ENCODE data around the gene ATP11B.

ATP11B gene

GRCh38 chr3:182947888-182948287 lies 154.6 kb downstream of the ATP11B start:
- no peak overlapping the region for H3K4me3 ChIP-seq (ENCODE audit: low read length)
- no peak overlapping the region for H3K4me2 ChIP-seq (ENCODE audit: low read length)
- no peaks in the 10 kb centered on the region for H3K27me3 ChIP-seq (ENCODE audit: control insufficient read depth, insufficient read depth, low read length)
- no peak overlapping the region for H3K9ac ChIP-seq (ENCODE audit: low read depth, low read length)
- H3K4me1 ChIP-seq (ENCODE audit: control insufficient read depth, insufficient read depth, low read length), result no peaks in the 10 kb centered on the region
- peaks cover 33% of the 10 kb centered on the region for H3K36me3 ChIP-seq (ENCODE audit: insufficient read depth, low read length)
- no peaks in the 10 kb centered on the region for H3K9me3 ChIP-seq (replicated peaks; ENCODE audit: low read length)

GRCh38 chr3:182948305-182948704 lies 155.0 kb downstream of the ATP11B start:
- H3K27me3 ChIP-seq (ENCODE audit: control insufficient read depth, insufficient read depth, low read length), result no peaks in the 10 kb centered on the region
- no peaks in the 10 kb centered on the region for H3K4me1 ChIP-seq (ENCODE audit: control insufficient read depth, insufficient read depth, low read length)
- no peak overlapping the region for H3K4me2 ChIP-seq (ENCODE audit: low read length)
- H3K9ac ChIP-seq (ENCODE audit: low read depth, low read length), result no peak overlapping the region
- no peak overlapping the region for H3K4me3 ChIP-seq (ENCODE audit: low read length)
- peaks cover 34% of the 10 kb centered on the region for H3K36me3 ChIP-seq (ENCODE audit: insufficient read depth, low read length)
- H3K9me3 ChIP-seq (replicated peaks; ENCODE audit: low read length), result no peaks in the 10 kb centered on the region

GRCh38 chr3:182949688-182950087 lies 156.4 kb downstream of the ATP11B start:
- H3K4me1 ChIP-seq (ENCODE audit: control insufficient read depth, insufficient read depth, low read length), result no peaks in the 10 kb centered on the region
- H3K36me3 ChIP-seq (ENCODE audit: insufficient read depth, low read length), result peaks cover 34% of the 10 kb centered on the region
- no peak overlapping the region for H3K4me3 ChIP-seq (ENCODE audit: low read length)
- no peaks in the 10 kb centered on the region for H3K9me3 ChIP-seq (replicated peaks; ENCODE audit: low read length)
- no peak overlapping the region for H3K4me2 ChIP-seq (ENCODE audit: low read length)
- H3K9ac ChIP-seq (ENCODE audit: low read depth, low read length), result no peak overlapping the region
- no peaks in the 10 kb centered on the region for H3K27me3 ChIP-seq (ENCODE audit: control insufficient read depth, insufficient read depth, low read length)

GRCh38 chr3:182954553-182955235 lies 161.4 kb downstream of the ATP11B start:
- H3K9me3 ChIP-seq (replicated peaks; ENCODE audit: low read length), result no peaks in the 10 kb centered on the region
- no peaks in the 10 kb centered on the region for H3K27me3 ChIP-seq (ENCODE audit: control insufficient read depth, insufficient read depth, low read length)
- no peak overlapping the region for H3K4me3 ChIP-seq (ENCODE audit: low read length)
- H3K36me3 ChIP-seq (ENCODE audit: insufficient read depth, low read length), result peaks cover 18% of the 10 kb centered on the region
- no peaks in the 10 kb centered on the region for H3K4me1 ChIP-seq (ENCODE audit: control insufficient read depth, insufficient read depth, low read length)
- H3K4me2 ChIP-seq (ENCODE audit: low read length), result no peak overlapping the region
- H3K9ac ChIP-seq (ENCODE audit: low read depth, low read length), result no peak overlapping the region

GRCh38 chr3:182957226-182957625 lies 163.9 kb downstream of the ATP11B start:
- Histone ChIP-seq H3K4me2 (ENCODE audit: low read length) (no peak overlapping the region), H3K4me3 (ENCODE audit: low read length) (no peak overlapping the region), H3K27me3 (ENCODE audit: control insufficient read depth, insufficient read depth, low read length) (no peaks in the 10 kb centered on the region), H3K9ac (ENCODE audit: low read depth, low read length) (no peak overlapping the region), H3K36me3 (ENCODE audit: insufficient read depth, low read length) (peaks cover 13% of the 10 kb centered on the region), H3K9me3 (replicated peaks; ENCODE audit: low read length) (no peaks in the 10 kb centered on the region), H3K4me1 (ENCODE audit: control insufficient read depth, insufficient read depth, low read length) (no peaks in the 10 kb centered on the region)

GRCh38 chr3:182957676-182958266 lies 164.5 kb downstream of the ATP11B start:
- Histone ChIP-seq H3K9ac (ENCODE audit: low read depth, low read length) (no peak overlapping the region), H3K27me3 (ENCODE audit: control insufficient read depth, insufficient read depth, low read length) (no peaks in the 10 kb centered on the region), H3K4me2 (ENCODE audit: low read length) (no peak overlapping the region), H3K4me1 (ENCODE audit: control insufficient read depth, insufficient read depth, low read length) (no peaks in the 10 kb centered on the region), H3K4me3 (ENCODE audit: low read length) (no peak overlapping the region), H3K36me3 (ENCODE audit: insufficient read depth, low read length) (peaks cover 11% of the 10 kb centered on the region), H3K9me3 (replicated peaks; ENCODE audit: low read length) (no peaks in the 10 kb centered on the region)

- H3K36me3 ChIP-seq (ENCODE audit: insufficient read depth, low read length), result peaks cover 8% of the 10 kb centered on the region
- no peaks in the 10 kb centered on the region for H3K9me3 ChIP-seq (replicated peaks; ENCODE audit: low read length)
- H3K4me3 ChIP-seq (ENCODE audit: low read length), result no peak overlapping the region
- H3K9ac ChIP-seq (ENCODE audit: low read depth, low read length), result no peak overlapping the region
- no peaks in the 10 kb centered on the region for H3K27me3 ChIP-seq (ENCODE audit: control insufficient read depth, insufficient read depth, low read length)
- no peak overlapping the region for H3K4me2 ChIP-seq (ENCODE audit: low read length)
- H3K4me1 ChIP-seq (ENCODE audit: control insufficient read depth, insufficient read depth, low read length), result no peaks in the 10 kb centered on the region
These were observed 166.4 kb downstream of the ATP11B start for GRCh38 chr3:182959474-182960350.

- Histone ChIP-seq H3K4me1 (ENCODE audit: control insufficient read depth, insufficient read depth, low read length) (peaks cover under 1% of the 10 kb centered on the region), H3K9ac (ENCODE audit: low read depth, low read length) (no peak overlapping the region), H3K36me3 (ENCODE audit: insufficient read depth, low read length) (peaks cover 4% of the 10 kb centered on the region), H3K9me3 (replicated peaks; ENCODE audit: low read length) (no peaks in the 10 kb centered on the region), H3K27me3 (ENCODE audit: control insufficient read depth, insufficient read depth, low read length) (no peaks in the 10 kb centered on the region), H3K4me2 (ENCODE audit: low read length) (no peak overlapping the region), H3K4me3 (ENCODE audit: low read length) (no peak overlapping the region)
These were observed 168.9 kb downstream of the ATP11B start for GRCh38 chr3:182962166-182962565.

- Histone ChIP-seq H3K9ac (ENCODE audit: low read depth, low read length) (no peak overlapping the region), H3K4me3 (ENCODE audit: low read length) (no peak overlapping the region)
These were observed 170.9 kb downstream of the ATP11B start for GRCh38 chr3:182964179-182964578.

GRCh38 chr3:182965861-182966366 lies 172.6 kb downstream of the ATP11B start:
- Histone ChIP-seq H3K9me3 (replicated peaks; ENCODE audit: low read length) (no peaks in the 10 kb centered on the region), H3K4me1 (ENCODE audit: control insufficient read depth, insufficient read depth, low read length) (peaks cover 17% of the 10 kb centered on the region), H3K4me3 (ENCODE audit: low read length) (no peak overlapping the region), H3K36me3 (ENCODE audit: insufficient read depth, low read length) (no peaks in the 10 kb centered on the region), H3K9ac (ENCODE audit: low read depth, low read length) (no peak overlapping the region), H3K27me3 (ENCODE audit: control insufficient read depth, insufficient read depth, low read length) (no peaks in the 10 kb centered on the region), H3K4me2 (ENCODE audit: low read length) (no peak overlapping the region)

More at GRCh38 chr3:182964179-182964578, 170.9 kb downstream of the ATP11B start:
- Histone ChIP-seq H3K4me1 (ENCODE audit: control insufficient read depth, insufficient read depth, low read length) (peaks cover 10% of the 10 kb centered on the region), H3K4me2 (ENCODE audit: low read length) (no peak overlapping the region), H3K36me3 (ENCODE audit: insufficient read depth, low read length) (no peaks in the 10 kb centered on the region), H3K9me3 (replicated peaks; ENCODE audit: low read length) (no peaks in the 10 kb centered on the region), H3K27me3 (ENCODE audit: control insufficient read depth, insufficient read depth, low read length) (no peaks in the 10 kb centered on the region)
